ENCODE results near the gene ARHGEF9.

GRCh38 chrX:63664741-63665140 is 120.3 kb downstream of the ARHGEF9 start:
- TF ChIP-seq POLR2AphosphoS5 (IDR thresholded peaks at IDR 0.05; ENCODE audit: low read depth, low read length) (no peak), REST (IDR thresholded peaks at IDR 0.05; ENCODE audit: insufficient read depth in 1 of 2, low read depth in 2 of 2, low read length in 2 of 2) (no peak)
